Spleen (tissue), 11 donors: Measurements from ENCODE around the gene HLA-F. TPM values are rescaled to one million over a fixed set of nuclear protein-coding genes. Genes with fewer than 3 reads are reported as not detected.

Experiments
- DNase-seq: peaks from one replicate; pipeline ENCODE4 v3.0.0-alpha.2; 2020
- H3K27ac ChIP-seq, 8 donors: fragments of 200-600 bp; sonication (generic) in 7 of 8; 1 replicate in 4 of 8; 2 replicates in 4 of 8; pipeline versions ENCODE4 v1.5.0 to v1.8.0; 2016 to 2021; ENCODE audit warnings: inconsistent platforms in 4 of 8, mild to moderate bottlenecking in 4 of 8, moderate library complexity in 1 of 8
- H3K27me3 ChIP-seq, 7 donors: fragments of 200-600 bp; sonication (generic) in 6 of 7; replicated peaks in 1 of 7; 1 replicate in 4 of 7; 2 replicates in 3 of 7; pipeline versions ENCODE4 v1.5.0 to v1.8.0; 2016 to 2021; ENCODE audit warnings: inconsistent platforms in 3 of 7, mild to moderate bottlenecking in 1 of 7
- H3K36me3 ChIP-seq, 6 donors: fragments of 200-600 bp; sonication (generic) in 5 of 6; 1 replicate in 4 of 6; 2 replicates in 2 of 6; pipeline versions ENCODE4 v1.5.0 to v1.8.0; 2016 to 2021; ENCODE audit warnings: inconsistent platforms in 2 of 6
- H3K4me1 ChIP-seq, 6 donors: fragments of 200-600 bp; sonication (generic) in 5 of 6; 1 replicate in 3 of 6; 2 replicates in 3 of 6; pipeline versions ENCODE4 v1.5.0 to v1.8.0; 2016 to 2021; ENCODE audit warnings: inconsistent platforms in 3 of 6
- H3K4me3 ChIP-seq, 8 donors: fragments of 200-600 bp; sonication (generic) in 7 of 8; 1 replicate in 4 of 8; 2 replicates in 4 of 8; pipeline versions ENCODE4 v1.5.0 to v1.8.0; 2016 to 2021; ENCODE audit warnings: inconsistent platforms in 4 of 8, mild to moderate bottlenecking in 4 of 8, moderate library complexity in 2 of 8
- H3K9me3 ChIP-seq, 8 donors: fragments of 200-600 bp; sonication (generic) in 7 of 8; 1 replicate in 4 of 8; 2 replicates in 4 of 8; pipeline versions ENCODE4 v1.5.0 to v1.8.0; 2016 to 2021; ENCODE audit warnings: inconsistent platforms in 4 of 8
- POLR2A ChIP-seq, 3 donors: fragments of 450-650 bp; IDR thresholded peaks; one replicate each; pipeline ENCODE4 v1.5.1; 2017; ENCODE audit warnings: antibody characterized with exemption in 3 of 3, mild to moderate bottlenecking in 1 of 3
- POLR2AphosphoS5 ChIP-seq, 3 donors: sonication (generic); formaldehyde crosslinking; IDR thresholded peaks; one replicate each; pipeline ENCODE4 v1.5.1; 2017; ENCODE audit warnings: antibody characterized with exemption in 3 of 3
- WGBS, 5 donors: extraction: QIAGEN DNeasy Blood & Tissue Kit in 3 of 5; methylation state at CpG; one replicate each; pipeline versions ENCODE4 v1.1.5 to v1.1.7; 2013 to 2018; 5-methylcytosine and 5-hydroxymethylcytosine counted together
- intact Hi-C: fragments of 100-400 bp; cut with DNase I; formaldehyde crosslinking; loops from one replicate; pipeline ENCODE4 v1.15.0; 2023; ENCODE audit warnings: low total_unique reads
- polyA plus RNA-seq, 3 donors: library from polyadenylated mRNA; stranded (reverse); fragments of 200-250 nt; gene quantifications; one replicate each; pipeline ENCODE4 v1.2.1, GENCODE V29; 2013
- total RNA-seq, 7 donors: library from RNA; depleted of rRNA in 3 of 7; stranded (reverse); fragments of >200 nt in 3 of 7; fragmentation: NEBNext Ultra II Directional in 4 of 7; extraction: Animal tissue kit (Norgen Biotek cat#: 25700) in 4 of 7; gene quantifications; one replicate each; pipeline versions ENCODE4 v1.1.0 to v1.2.1, GENCODE V29; 2016 to 2021
- TF ChIP-seq, protein P1 (sequence below), 11 experiments: fragments of 200-600 bp in 7 of 11; fragments of 450-650 bp in 4 of 11; sonication (generic) in 4 of 11; IDR thresholded peaks in 8 of 11; conservative IDR thresholded peaks in 3 of 11; 1 replicate in 7 of 11; 2 replicates in 4 of 11; pipeline versions ENCODE4 v1.4.0 to v1.8.0; 2016 to 2021; ENCODE audit warnings: antibody characterized with exemption in 11 of 11, inconsistent platforms in 4 of 11, mild to moderate bottlenecking in 1 of 11
- donor health status: healthy with polysubstance abuse.
- donor health status: DM: no; HTN: no; CAD: no; lungs with moderate emphysema.
- donor health status: DM: no; HTN: no; CAD: no.
- donor health status: Bipolar disorder and iron deficiency.
- donor health status: healthy.
- donor health status: DM: no; HTN: no; CAD: no.
- donor health status: DM: yes; HTN: yes; CAD: no.

Gene HLA-F
- total and polyA plus RNA-seq, 10 donors, result 402 to 663 (median 509) TPM

- peak overlapping the region; percentile 13 to 85 (median 73) for H3K27ac ChIP-seq
- intact Hi-C loops, result loop anchor here (5.0 kb wide), 1 partner anchor 43 kb away; no protein-coding TSS in a partner anchor
Measured at GRCh38 chr6:29709188-29709587, 14.0 kb upstream of the HLA-F start.

DNA sequence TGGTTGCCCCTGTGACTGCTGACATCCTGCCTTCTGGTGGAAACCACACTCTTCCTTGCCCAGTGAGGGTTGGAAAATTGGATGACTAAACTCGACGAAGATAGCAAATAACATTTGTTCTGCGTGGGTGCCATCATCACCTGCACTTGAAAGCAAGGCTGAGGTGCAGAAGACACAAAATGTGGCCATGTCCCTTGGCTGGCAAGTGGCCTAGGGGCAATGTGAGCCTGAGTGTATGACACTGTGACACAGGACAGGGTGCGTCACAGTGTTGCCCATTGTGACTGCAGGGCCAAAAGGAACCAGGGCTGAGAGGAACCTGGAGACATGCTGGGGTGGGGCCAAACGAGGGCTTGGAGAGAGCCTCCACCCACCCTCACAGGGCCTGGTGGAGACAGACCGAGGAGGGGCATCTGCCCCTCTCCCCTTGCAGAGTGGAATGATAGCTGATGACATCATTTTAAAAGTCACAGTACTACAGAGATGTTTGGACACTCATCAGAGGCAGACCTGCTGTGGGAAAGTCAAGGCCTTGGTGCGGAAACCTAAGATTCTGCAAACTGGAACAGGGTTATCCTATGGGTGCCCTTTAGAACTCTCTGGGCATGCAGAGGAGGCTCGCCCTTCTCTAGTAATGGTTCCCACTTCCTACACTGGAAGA, 12.8 kb upstream of the HLA-F start:
- Histone ChIP-seq H3K36me3 (no peaks in the 10 kb centered on the region), H3K9me3 (no peaks in the 10 kb centered on the region), H3K4me3 (no peak overlapping the region), H3K27ac (peak overlapping the region in 6 of 8 donors; percentile 4 to 85 (median 78)), H3K4me1 (peaks cover 0 to 40% (median 19%) of the 10 kb centered on the region in 6 donors), H3K27me3 (no peaks in the 10 kb centered on the region)
- DNase-seq, result no peak
- intact Hi-C loops, result no loop called here
- WGBS, 5 donors, result 70 to 87% (median 79%) methylated on average over 8 of the region's 8 CpGs
- TF ChIP-seq POLR2A (IDR thresholded peaks at IDR 0.05), result no peak

More at GRCh38 chr6:29709188-29709587, 14.0 kb upstream of the HLA-F start:
- Histone ChIP-seq H3K27me3 (no peaks in the 10 kb centered on the region), H3K4me3 (peak overlapping the region in 4 of 8 donors; percentile 13 to 53 (median 18)), H3K4me1 (peaks cover 0 to 40% (median 19%) of the 10 kb centered on the region in 6 donors), H3K9me3 (no peaks in the 10 kb centered on the region), H3K36me3 (no peaks in the 10 kb centered on the region)
- DNase-seq, result no peak
- TF ChIP-seq POLR2AphosphoS5 (IDR thresholded peaks at IDR 0.05) (no peak), POLR2A (IDR thresholded peaks at IDR 0.05) (no peak)
- TF ChIP-seq, protein P1, sequence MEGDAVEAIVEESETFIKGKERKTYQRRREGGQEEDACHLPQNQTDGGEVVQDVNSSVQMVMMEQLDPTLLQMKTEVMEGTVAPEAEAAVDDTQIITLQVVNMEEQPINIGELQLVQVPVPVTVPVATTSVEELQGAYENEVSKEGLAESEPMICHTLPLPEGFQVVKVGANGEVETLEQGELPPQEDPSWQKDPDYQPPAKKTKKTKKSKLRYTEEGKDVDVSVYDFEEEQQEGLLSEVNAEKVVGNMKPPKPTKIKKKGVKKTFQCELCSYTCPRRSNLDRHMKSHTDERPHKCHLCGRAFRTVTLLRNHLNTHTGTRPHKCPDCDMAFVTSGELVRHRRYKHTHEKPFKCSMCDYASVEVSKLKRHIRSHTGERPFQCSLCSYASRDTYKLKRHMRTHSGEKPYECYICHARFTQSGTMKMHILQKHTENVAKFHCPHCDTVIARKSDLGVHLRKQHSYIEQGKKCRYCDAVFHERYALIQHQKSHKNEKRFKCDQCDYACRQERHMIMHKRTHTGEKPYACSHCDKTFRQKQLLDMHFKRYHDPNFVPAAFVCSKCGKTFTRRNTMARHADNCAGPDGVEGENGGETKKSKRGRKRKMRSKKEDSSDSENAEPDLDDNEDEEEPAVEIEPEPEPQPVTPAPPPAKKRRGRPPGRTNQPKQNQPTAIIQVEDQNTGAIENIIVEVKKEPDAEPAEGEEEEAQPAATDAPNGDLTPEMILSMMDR (IDR thresholded peaks at IDR 0.05 in 8 of 11, conservative IDR thresholded peaks at IDR 0.05 in 3 of 11), result no peak
- WGBS, 5 donors, result 8 to 27% (median 16%) methylated on average over 4 of the region's 4 CpGs

GRCh38 chr6:29720863-29721262, 2.4 kb upstream of the HLA-F start:
- 14 to 38% (median 34%) methylated on average over 2 of the region's 2 CpGs for WGBS, 5 donors
- Histone ChIP-seq H3K9me3 (no peaks in the 10 kb centered on the region), H3K27me3 (no peaks in the 10 kb centered on the region), H3K4me1 (peaks cover 11 to 33% (median 24%) of the 10 kb centered on the region in 6 donors), H3K27ac (no peak overlapping the region), H3K36me3 (peaks cover 0 to 22% (median 19%) of the 10 kb centered on the region in 6 donors), H3K4me3 (no peak overlapping the region)
- intact Hi-C loops, result no loop called here
- DNase-seq, result no peak
- TF ChIP-seq, protein P1 (IDR thresholded peaks at IDR 0.05 in 8 of 11, conservative IDR thresholded peaks at IDR 0.05 in 3 of 11), result peak in 2 of 11 experiments; percentile 21 to 34
- TF ChIP-seq POLR2A (IDR thresholded peaks at IDR 0.05), result no peak

- TF ChIP-seq, protein P1 (IDR thresholded peaks at IDR 0.05 in 8 of 11, conservative IDR thresholded peaks at IDR 0.05 in 3 of 11), result peak in 1 of 11 experiments; percentile 16
- peak in 1 of 3 donors; percentile 32 for TF ChIP-seq POLR2A (IDR thresholded peaks at IDR 0.05)
- peak in 2 of 3 donors; percentile 28 to 75 for TF ChIP-seq POLR2AphosphoS5 (IDR thresholded peaks at IDR 0.05)
- Histone ChIP-seq H3K27me3 (no peaks in the 10 kb centered on the region), H3K4me3 (peak overlapping the region; percentile 61 to 100 (median 97)), H3K36me3 (peaks cover 3 to 52% (median 44%) of the 10 kb centered on the region in 6 donors), H3K27ac (peak overlapping the region; percentile 94 to 100 (median 98)), H3K4me1 (peaks cover 32 to 64% (median 51%) of the 10 kb centered on the region in 6 donors), H3K9me3 (no peaks in the 10 kb centered on the region)
- DNase-seq, result peak; percentile 91
- WGBS, 5 donors, result 8 to 27% (median 11%) methylated on average over 15 to 76 of the region's 76 CpGs
- intact Hi-C loops, result no loop called here
Measured at GRCh38 chr6:29723666-29724588, 693 bp downstream of the HLA-F start.
